ENCODE data around the gene ADAD1.

ADAD1 gene

DNA sequence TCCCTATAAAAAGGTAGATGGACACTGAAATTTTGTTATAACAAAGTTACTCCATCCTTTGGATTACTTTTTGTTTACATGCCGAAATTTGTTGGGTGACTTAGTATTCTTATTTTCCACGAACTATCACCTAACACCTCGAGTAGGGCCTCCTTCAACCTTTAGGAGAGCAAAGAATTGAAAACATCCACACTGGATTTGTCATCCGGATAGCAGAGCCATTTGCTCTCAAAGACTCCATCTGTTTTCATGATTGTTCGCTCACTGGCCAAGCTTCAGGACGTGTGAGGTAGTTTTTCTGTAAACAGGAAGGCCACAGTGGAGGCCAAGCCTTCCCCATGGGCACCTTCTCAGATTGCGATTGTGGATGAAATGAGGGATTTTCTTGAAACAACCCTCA, at the start of gene ADAD1:
TSS of gene ADAD1 (plus strand) at position 301 of the 400 bp plus-strand sequence. CDS start 1,059 bp downstream, outside the sequence.
- Histone ChIP-seq H3K4me2 (ENCODE audit: low read length) (no peak within 1 kb of the TSS), H4K20me1 (ENCODE audit: insufficient read depth, low read length) (no peaks in the 10 kb centered on the region), H3K4me3 (ENCODE audit: low read depth, low read length, poor library complexity, severe bottlenecking) (no peak within 1 kb of the TSS), H2AFZ (ENCODE audit: low read length) (no peak within 1 kb of the TSS), H3K27ac (ENCODE audit: low read depth, low read length, poor library complexity, severe bottlenecking) (no peak within 1 kb of the TSS), H3F3A (ENCODE audit: insufficient read depth, low read length) (no peaks in the 10 kb centered on the region), H3K79me2 (ENCODE audit: insufficient read depth, low read length) (no peaks in the 10 kb centered on the region), H3K9me2 (ENCODE audit: low read depth, low read length) (no peaks in the 10 kb centered on the region), H3K9ac (ENCODE audit: low read length) (no peak within 1 kb of the TSS), H3K9me3 (ENCODE audit: low read length) (no peaks in the 10 kb centered on the region), H3K36me3 (ENCODE audit: insufficient read depth, low read length) (no peaks in the 10 kb centered on the region), H3K27me3 (ENCODE audit: insufficient read depth, low read length) (no peaks in the 10 kb centered on the region), H3K4me1 (ENCODE audit: insufficient read depth, low read length, severe bottlenecking) (no peaks in the 10 kb centered on the region)
- TF ChIP-seq CTCF (IDR thresholded peaks at IDR 0.05; ENCODE audit: low read length) (no peak), EZH2 (IDR thresholded peaks at IDR 0.05; ENCODE audit: borderline replicate concordance, low read length) (no peak)

GRCh38 chr4:122329876-122330565, 48.8 kb upstream of the ADAD1 start:
- Histone ChIP-seq H3K4me3 (ENCODE audit: low read depth, low read length, poor library complexity, severe bottlenecking) (no peak overlapping the region), H2AFZ (ENCODE audit: low read length) (no peak overlapping the region), H3K9me3 (ENCODE audit: low read length) (no peaks in the 10 kb centered on the region), H3K4me2 (ENCODE audit: low read length) (no peak overlapping the region), H3K9me2 (ENCODE audit: low read depth, low read length) (no peaks in the 10 kb centered on the region), H3K79me2 (ENCODE audit: insufficient read depth, low read length) (no peaks in the 10 kb centered on the region), H3K27ac (ENCODE audit: low read depth, low read length, poor library complexity, severe bottlenecking) (no peak overlapping the region), H3K36me3 (ENCODE audit: insufficient read depth, low read length) (peaks cover 9% of the 10 kb centered on the region), H3F3A (ENCODE audit: insufficient read depth, low read length) (no peaks in the 10 kb centered on the region), H3K27me3 (ENCODE audit: insufficient read depth, low read length) (no peaks in the 10 kb centered on the region), H3K4me1 (ENCODE audit: insufficient read depth, low read length, severe bottlenecking) (no peaks in the 10 kb centered on the region), H4K20me1 (ENCODE audit: insufficient read depth, low read length) (no peaks in the 10 kb centered on the region), H3K9ac (ENCODE audit: low read length) (no peak overlapping the region)
- TF ChIP-seq CTCF (IDR thresholded peaks at IDR 0.05; ENCODE audit: low read length) (no peak), EZH2 (IDR thresholded peaks at IDR 0.05; ENCODE audit: borderline replicate concordance, low read length) (no peak)

GRCh38 chr4:122331195-122331594, 47.6 kb upstream of the ADAD1 start:
- Histone ChIP-seq H3K27ac (ENCODE audit: low read depth, low read length, poor library complexity, severe bottlenecking) (no peak overlapping the region), H3K9me3 (ENCODE audit: low read length) (no peaks in the 10 kb centered on the region), H3K36me3 (ENCODE audit: insufficient read depth, low read length) (peaks cover 14% of the 10 kb centered on the region), H3K79me2 (ENCODE audit: insufficient read depth, low read length) (no peaks in the 10 kb centered on the region), H3F3A (ENCODE audit: insufficient read depth, low read length) (no peaks in the 10 kb centered on the region), H3K4me1 (ENCODE audit: insufficient read depth, low read length, severe bottlenecking) (no peaks in the 10 kb centered on the region), H2AFZ (ENCODE audit: low read length) (no peak overlapping the region), H3K27me3 (ENCODE audit: insufficient read depth, low read length) (no peaks in the 10 kb centered on the region), H3K9ac (ENCODE audit: low read length) (no peak overlapping the region), H4K20me1 (ENCODE audit: insufficient read depth, low read length) (no peaks in the 10 kb centered on the region), H3K4me3 (ENCODE audit: low read depth, low read length, poor library complexity, severe bottlenecking) (no peak overlapping the region), H3K9me2 (ENCODE audit: low read depth, low read length) (no peaks in the 10 kb centered on the region), H3K4me2 (ENCODE audit: low read length) (no peak overlapping the region)
- TF ChIP-seq CTCF (IDR thresholded peaks at IDR 0.05; ENCODE audit: low read length), result no peak
